Measurements from ENCODE around the gene SARS2.

- TF ChIP-seq CTCF (IDR thresholded peaks at IDR 0.05; ENCODE audit: low read depth, low read length) (no peak), POLR2A (IDR thresholded peaks at IDR 0.05; ENCODE audit: extremely low read depth, insufficient read length) (no peak), MAX (IDR thresholded peaks at IDR 0.05; ENCODE audit: low read depth, low read length) (no peak)
Measured at GRCh38 chr19:38921420-38922274, 8.9 kb downstream of the SARS2 start.
